CMK (cell line): Measurements from ENCODE around the gene CD81.
"Not testable (repeated sequence)": the region's sequence is repeated elsewhere in the genome, so short reads cannot be mapped to it uniquely, and the experiment has no call there.

ENCODE experiments used
- DNase-seq: peaks from one replicate; pipeline ENCODE4 v3.0.0-alpha.2; 2010; ENCODE audit warnings: low read depth

The CD81 gene, protein sequence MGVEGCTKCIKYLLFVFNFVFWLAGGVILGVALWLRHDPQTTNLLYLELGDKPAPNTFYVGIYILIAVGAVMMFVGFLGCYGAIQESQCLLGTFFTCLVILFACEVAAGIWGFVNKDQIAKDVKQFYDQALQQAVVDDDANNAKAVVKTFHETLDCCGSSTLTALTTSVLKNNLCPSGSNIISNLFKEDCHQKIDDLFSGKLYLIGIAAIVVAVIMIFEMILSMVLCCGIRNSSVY

DNA sequence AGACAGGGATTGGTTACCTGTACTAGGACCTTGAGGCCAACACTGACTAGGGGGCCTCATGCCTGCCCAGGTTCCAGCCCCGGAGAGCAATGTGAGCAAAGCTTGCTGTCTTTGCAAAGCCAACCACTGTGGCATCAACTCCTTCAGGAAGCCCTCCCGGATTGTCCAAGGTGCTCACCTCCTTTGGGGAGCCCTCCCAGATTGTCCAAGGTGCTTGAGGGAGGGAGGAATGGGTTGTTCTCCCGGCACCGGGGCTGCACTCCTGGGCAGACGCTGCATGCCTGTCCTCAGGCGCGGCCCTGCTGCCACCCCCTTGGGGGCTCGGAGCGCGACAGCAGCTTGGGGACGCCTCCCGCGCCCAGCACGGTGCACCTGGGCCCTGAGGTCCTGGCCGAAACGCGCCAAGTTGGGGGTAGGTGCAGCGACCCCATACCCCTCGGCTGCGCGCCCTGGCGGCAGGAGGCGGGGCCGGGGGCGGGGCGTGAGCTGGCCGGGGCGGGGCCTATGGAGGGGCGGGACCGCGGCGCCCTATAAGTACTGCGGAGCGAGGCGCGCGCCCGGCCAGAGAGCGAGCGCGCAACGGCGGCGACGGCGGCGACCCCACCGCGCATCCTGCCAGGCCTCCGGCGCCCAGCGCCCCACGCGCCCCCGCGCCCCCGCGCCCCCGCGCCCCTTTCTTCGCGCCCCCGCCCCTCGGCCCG, at the start of gene CD81:
Gene CD81 (plus strand): TSS at position 560 of the 701 bp plus-strand sequence. CDS start 240 bp downstream, outside the sequence.
- no peak for DNase-seq

DNA sequence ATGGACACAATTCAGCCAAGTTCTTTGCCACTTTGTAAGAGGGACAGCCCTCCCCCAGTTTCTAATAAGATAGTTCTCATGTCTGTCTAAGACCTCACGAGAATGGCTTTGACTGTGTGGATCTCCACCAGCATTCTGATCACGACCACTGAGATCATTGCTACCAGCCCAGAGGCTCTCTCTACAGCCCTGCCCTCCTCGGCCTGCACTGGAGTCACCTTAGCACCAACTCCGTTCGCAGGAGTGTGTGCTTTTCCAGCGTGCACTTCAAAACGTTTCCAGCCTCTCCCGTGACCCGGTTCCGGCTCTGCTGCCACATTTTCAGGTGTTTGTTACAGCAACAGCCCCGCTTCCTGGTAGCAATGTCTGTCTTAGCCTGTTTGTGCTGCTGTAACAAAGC, 49.1 kb upstream of the CD81 start:
- no peak for DNase-seq

DNA sequence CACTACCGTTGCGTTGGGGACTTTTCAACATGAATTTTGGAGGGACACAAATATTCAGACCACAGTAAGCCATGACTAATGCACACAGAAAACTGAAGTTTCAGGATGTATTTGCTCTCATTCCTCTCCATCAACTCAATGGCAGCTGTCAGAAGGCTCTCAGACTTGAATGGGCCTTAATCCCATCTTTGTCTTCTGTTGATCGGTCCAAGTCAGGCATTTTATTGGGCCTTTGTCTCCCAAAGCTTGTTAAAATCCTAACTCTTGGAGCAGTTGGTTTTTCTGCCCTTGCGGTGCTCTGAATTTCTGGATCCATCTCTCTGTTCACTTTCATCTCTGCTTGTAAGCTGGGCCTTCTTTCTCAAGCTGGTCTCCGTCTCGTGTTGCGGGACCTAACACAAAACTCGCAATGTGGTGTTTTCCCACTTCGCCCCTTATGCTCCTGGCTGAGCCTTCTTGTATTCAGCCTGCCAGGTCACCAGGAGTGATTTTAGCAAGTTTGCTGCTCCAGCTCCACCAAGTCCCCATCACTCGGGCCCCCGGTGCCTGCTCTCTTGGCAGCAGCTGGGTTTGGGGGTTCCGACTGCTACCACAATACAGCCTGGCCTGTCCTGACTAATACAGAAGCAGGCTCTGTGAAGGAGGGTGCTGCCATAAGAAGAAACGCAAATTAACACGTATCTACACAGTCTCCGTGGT, 48.3 kb upstream of the CD81 start:
- no peak for DNase-seq

DNA sequence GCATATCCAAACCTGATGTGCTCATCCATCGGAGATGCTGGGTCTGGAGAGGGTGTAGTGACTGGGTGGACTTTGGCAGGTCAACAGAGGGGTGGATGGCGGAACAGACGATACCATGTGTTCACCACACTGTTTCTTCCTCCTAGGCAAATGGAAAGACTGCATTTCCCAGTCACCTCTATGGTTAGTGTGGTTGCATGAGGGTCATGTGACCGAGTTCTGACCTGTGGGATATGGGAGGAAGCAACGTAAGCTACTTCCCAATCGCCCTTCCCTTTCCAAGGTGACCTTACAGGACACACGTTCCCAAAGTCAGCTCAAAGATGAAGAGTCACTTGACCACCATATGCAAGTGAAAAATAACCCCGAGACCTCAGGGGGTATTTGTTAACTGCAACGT, 47.6 kb upstream of the CD81 start:
- DNase-seq: no peak

DNA sequence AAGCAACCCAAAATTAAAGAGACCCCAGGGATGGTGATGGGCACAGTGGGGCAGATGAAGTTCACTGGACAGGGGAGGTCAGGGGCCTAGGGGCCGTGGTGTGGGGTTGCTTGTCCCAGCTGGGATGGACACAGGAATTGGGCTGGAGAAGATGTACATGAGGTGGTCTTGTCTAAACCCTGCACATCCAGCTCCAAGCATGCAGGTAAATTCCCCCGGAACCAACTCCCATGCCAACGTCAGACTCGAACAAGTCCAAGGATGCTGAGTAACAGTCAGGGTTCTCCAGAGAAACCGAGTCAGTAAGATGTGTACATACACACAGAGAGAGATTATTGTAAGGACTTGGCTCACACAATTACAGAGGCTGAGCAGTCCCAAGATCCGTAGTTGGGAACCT, 46.4 kb upstream of the CD81 start:
- DNase-seq: no peak

DNA sequence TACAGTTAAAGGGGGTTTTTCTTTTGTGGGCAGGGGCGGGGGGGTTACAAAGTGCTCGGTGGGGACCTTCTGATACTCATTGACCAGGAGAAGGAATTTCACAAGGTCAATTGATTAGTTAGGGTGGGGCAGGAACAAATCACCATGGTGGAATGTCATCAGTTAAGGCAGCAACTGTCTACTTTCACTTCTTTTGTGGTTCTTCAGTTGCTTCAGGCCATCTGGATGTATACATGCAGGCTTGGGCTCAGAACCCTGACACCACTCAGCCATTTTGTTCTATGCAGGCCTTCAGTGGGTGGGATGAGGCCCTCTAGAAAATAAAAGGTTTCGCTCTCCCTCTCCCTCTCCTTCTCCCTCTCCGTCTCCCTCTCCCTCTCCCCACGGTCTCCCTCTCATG, 45.7 kb upstream of the CD81 start:
- DNase-seq: no peak

DNA sequence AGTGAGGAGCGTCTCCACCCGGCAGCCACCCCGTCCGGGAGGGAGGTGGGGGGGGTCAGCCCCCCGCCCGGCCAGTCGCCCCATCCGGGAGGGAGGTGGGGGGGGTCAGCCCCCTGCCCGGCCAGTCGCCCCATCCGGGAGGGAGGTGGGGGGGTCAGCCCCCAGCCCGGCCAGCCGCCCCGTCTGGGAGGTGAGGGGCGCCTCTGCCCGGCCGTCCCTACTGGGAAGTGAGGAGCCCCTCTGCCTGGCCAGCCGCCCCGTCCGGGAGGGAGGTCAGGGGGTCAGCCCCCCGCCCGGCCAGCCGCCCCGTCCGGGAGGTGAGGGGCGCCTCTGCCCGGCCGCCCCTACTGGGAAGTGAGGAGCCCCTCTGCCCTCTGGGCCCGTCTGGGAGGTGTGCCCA, 44.5 kb upstream of the CD81 start:
- DNase-seq: not testable (repeated sequence)

DNA sequence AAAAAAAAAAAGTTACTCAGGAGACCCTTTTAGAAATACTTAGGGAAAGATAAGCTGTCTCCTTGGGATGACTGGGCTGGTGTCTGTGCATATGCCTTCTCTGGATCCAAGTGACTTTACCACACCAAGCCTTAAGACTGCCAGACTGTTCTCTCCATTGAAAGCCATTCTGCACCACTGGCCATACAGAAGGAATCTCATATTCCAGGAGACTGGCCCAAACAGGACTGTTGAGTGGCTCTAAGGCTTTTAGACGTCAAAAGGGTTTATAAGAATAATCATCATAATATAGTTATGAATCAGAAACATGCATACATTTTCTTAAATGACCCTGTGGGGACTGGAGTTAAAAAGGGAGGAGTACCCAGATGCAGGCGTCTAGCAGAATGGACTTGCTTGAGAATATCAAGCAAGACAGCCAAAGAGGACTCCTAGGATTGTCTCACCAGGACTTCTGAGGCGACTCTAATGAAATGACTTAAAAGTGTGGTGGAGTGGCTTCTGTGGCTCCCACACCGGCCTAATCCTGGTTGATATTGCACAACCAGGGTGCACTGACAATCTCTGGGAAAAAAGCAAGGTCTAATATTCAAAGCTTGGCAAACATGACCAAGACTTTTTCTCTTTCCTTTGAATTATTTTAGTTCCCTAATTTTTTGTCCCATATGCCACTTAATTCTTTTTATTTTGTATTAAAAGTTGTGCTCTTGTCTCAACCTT, 43.5 kb upstream of the CD81 start:
- DNase-seq: not testable (repeated sequence)

DNA sequence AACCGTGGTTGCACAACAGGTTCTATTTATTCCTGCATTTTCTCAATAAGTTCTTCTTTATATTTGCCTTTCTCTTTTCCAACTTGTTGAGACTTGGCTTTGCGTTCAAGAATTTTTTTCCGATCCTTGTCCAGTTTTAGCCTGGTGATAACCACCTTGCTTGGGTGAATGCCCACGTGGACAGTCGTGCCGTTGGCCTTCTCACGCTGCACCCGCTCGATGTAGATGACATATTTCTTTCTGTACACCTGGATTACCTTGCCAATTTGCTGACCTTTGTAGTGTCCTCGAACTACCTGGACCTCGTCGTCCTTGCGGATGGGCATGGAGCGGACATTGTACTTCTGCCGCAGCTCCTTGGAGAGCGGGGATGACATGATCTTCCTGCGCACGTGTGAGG, 41.8 kb upstream of the CD81 start:
- not testable (repeated sequence) for DNase-seq

DNA sequence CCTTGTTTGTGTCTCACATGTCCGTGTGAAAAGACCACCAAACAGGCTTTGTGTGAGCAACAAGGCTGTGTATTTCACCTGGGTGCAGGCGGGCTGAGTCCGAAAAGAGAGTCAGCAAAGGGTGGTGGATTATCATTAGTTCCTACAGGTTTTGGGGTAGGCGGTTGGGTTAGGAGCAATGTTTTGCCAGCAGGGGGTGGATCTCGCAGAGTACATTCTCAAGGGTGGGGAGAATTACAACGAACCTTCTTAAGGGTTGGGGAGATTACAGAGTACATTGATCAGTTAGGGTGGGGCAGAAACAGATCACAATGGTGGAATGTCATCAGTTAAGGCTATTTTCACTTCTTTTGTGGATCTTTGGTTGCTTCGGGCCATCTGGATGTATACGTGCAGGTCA, 38.4 kb upstream of the CD81 start:
- not testable (repeated sequence) for DNase-seq

DNA sequence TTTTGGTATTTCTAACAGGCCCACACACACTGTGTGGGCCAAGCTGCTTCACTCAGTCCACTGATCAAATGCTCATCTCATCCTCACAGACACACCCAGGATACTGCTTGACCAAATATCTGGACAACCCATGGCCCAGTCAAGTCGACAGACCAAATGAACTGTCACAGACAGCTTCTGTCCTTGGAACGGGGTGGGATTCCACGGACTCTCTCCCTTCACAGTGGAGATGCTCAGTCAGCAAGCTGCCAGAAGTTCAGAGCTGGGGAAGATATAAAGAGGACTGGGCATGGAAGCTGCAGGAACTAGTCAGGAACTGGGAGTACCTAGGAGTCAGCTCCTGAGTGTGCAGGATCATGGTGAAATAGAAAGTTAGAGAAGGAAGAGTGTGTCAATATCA, 34.6 kb upstream of the CD81 start:
- no peak for DNase-seq

DNA sequence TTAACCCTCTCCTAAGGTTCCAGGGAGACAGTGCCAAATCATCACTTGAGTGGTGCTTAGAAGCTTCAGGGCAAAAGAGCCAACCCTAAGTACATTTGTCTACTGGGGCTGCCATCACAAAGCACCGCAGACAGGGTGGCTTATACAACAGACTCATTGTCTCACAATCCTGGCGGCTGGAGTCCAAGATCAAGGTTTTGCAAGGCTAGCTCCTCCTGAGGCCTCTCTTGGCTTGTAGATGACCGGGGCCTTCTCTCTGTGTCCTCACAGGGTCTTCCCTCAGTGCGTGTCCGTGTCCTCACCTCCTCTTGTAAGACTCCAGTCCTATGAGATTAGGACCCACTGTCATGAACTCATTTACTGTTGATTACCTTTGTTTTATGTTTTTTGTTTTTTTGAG, 34.1 kb upstream of the CD81 start:
- no peak for DNase-seq

DNA sequence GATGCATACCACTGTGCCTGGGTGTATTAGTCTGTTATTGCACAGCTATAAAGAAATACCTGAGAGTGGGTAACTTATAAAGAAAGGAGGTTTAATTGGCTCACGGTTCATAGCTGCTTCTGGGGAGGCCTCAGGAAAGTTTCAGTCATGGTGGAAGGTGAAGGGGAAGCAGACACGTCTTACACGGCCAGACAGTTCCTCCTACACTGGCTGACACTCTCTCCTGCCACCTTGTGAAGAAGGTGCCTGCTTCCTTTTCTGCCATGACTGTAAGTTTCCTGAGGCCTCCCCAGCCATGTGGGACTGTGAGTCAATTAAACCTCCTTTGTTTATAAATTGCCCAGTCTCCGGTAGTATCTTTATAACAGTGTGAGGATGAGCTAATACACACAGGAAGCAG, 33.6 kb upstream of the CD81 start:
- no peak for DNase-seq

DNA sequence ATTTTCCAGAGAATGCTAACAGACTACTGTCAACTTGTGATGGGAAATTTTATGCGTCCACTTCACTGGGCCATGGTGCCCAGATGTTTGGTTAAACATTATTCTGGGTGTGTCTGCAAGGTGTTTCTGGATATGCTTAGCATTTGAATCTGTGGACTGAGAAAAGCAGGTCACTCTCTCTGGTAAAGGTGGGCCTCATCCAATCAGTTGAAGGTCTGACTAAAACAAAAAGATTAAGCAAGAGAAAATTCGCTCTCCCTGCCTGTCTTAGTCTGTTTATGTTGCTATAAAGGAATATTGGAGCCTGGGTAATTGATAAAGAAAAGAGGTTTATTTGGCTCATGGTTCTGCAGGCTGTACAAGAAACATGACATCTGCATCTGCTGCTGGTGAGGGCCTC, 32.1 kb upstream of the CD81 start:
- DNase-seq: no peak

DNA sequence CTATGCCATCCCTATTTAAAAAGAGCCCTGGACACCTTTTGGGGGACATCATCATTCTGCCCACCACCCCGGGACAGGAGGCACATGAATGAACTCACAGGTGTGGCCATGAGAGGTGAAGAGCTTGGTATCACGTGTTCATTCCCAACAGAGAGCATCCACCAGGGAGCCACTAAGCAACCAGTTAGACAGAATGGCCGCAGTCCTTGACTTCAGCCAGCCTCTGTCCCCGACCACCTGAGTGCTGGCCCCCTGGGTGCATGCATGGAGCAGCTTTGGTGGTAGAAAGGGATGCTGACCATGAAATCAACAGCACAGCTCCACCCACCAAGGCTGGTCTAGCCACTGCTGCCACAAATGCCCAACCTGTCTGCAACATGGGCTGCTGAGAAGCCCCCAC, 31.1 kb upstream of the CD81 start:
- DNase-seq: no peak

DNA sequence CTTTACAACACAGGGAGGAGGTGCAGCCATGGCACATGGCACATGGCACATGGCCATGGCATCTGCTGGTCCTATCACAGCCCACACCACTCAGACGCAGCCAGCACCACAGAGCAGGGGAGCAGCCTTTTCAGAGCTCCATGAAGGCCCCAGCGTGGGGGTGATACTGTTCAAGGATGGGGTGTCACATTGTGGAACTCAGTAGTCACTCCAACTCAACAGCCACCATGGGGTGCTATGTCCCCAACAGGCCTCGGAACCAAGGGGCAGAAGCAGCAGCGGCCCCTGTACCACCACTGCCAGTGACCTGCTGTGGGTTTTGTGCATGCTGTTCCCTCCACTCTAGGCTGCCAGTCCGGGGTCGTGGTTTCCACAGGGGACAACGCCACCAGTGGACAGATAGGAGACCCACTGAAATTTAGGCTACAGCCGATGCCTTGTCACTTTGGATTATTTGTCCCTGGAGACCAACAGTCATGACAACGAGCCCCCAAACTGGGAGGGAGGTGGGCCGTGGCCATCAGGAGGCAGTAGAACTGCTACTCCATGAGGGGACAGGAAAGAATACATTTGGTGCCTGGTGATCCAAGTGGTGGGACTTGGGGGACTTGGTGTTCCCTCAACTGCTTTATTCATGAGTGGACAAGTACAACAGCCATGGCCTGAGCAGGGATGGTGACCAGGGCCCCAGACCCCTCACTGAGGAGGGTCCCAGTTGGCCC, 30.4 kb upstream of the CD81 start:
- no peak for DNase-seq

DNA sequence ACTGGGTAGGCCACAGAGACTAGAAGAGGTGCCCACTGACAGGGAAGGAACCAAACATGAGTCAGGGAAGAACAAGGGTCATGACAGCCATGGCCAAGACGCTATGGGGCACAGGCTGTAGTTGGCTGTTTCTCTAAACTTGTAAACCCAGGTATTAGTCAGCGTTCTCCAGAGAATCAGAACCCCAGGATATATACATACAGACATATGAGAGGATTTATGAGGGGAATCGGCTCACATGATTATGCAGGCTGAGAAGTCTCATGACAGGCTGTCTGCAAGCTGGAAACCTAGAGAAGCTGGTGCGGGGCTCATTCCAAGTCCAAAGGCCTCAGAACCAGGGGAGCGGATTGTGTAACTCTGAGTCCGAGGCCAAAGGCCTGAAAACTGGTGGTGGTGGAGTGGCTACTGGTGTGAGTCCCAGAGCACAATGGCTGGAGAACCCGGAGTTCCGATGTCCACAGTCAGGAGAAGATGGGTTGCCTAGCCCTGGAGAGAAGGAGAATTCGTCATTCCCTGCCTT, 29.7 kb upstream of the CD81 start:
- DNase-seq: no peak

DNA sequence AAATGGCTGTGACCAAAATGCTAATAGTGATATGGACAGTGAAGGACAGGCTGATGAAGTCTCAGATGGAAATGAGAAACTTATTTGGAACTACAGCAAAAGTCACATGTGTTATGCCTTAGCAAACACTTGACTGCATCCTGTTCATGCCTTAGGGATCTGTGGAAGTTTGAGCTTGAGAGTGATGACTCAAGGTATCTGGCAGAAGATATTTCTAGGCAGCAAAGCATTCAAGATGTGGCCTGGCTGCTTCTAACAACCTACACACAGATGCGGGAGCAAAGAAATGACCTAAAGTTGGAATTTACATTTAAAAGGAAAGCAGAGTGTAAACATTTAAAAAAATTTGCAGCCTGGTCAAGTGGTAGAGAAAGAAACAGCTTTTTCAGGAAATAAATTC, 28.1 kb upstream of the CD81 start:
- DNase-seq: no peak

DNA sequence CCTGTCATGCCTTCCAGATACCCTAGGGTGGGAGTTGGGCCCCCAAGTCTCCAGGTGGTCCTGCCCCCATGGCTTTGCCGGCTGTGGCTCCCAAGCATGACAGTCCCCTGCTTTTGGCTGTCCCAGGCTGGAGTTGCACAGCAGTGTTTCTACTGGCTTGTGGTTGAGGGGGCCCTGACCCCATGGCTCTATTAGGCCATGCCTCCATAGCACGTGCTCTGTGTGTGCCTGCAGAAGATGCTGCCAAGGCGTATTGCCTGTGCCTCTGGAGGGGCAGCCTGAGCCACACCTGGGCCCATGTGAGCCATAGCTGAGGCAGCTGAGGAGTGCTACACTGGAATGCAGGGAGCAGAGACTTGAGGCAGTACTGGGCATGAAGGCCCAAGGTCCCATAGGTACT, 25.4 kb upstream of the CD81 start:
- no peak for DNase-seq

DNA sequence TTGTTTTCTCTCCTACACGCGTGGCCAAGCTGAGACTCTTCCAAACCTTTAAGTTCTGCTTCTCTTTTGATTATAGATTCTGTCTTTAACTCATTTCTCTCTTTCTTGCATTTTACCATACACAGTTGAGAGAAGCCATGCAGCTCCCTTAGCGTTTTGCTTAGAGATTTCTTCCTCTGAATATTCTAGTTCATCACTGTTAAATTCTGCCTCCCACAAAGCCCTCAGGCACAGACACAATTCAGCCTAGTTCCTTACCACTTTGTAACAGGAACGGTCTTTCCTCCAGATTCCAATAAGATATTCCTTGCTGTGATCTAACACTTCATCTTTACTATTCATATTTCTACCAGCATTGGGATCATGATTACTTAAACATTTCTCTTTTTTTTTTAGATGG, 24.7 kb upstream of the CD81 start:
- no peak for DNase-seq

DNA sequence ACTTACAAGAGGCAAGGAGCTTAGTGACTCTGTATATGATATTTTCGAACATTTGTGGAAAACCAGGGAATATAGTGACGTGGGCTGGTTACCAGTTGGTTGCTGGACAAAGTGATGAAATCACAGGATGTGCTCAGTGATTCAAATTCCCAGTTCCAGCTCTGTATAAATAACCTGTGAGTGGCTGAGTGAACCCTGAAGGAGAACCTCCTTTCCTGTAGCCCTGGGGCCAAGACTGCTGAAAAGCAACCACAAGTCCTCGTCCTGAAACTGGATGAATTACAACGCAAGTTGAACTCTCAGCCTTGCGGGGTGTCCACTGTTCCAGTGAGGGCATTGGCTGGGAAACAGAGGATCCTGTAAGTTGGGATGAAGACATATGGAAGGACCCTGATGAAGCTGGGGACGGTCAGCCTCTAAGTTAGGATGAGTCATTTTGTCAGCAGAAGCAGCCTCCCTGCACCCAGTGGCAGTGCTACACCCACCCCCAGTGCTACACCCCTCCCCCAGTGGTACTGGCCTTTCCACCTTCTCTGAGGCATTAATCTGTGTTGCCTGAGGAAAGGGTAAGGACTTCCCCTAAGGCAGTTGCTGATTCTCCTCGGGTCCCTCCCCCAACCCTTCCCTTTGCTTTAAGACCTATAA, 22.0 kb upstream of the CD81 start:
- no peak for DNase-seq
